HG02571 (cell line): ENCODE measurements around the gene SIX2.
"Not testable (repeated sequence)": the region's sequence is repeated elsewhere in the genome, so short reads cannot be mapped to it uniquely, and the experiment has no call there.

Experiments used
- ATAC-seq: cut with Tn5 transposase; IDR thresholded peaks from one replicate; pipeline ENCODE4 v1.9.1; 2021; ENCODE audit warnings: mild to moderate bottlenecking, moderate library complexity; ENCODE audit not compliant: unreplicated experiment

The SIX2 gene

DNA sequence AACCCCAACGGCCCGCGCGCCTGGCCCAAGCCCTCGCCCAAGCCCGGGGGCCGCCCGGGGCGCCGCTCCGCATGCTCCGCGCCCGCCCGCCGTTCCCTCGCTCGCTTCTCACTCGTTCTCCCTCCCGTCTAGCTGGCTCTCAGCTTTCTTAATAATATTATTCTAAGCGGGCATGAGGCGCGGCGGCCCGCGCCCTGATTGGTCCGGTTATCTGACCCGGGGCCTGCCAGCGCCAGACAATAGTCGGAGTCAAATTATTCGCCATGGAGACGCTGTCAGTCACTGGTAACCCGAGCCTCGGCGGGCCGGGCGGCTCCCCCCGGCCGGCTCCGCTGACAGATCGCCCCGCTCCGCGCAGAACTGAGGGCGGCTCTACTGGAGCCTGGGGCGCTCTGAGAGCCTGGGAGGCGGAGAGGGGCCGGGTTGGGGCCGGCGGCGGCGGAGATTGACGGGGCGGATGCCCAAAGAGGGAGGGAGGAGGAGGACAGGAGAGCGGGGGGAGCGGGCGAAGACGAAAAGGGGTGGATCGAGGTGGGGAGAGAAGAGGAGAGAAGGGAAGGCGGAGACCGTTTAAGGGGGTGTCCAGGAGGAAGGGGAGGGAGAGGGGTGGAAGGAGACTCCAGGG is at the start of gene SIX2:
TSS of gene SIX2 (minus strand) at position 150 of the 625 bp plus-strand sequence. CDS start 342 bp downstream, outside the sequence.
- ATAC-seq, result no peak

DNA sequence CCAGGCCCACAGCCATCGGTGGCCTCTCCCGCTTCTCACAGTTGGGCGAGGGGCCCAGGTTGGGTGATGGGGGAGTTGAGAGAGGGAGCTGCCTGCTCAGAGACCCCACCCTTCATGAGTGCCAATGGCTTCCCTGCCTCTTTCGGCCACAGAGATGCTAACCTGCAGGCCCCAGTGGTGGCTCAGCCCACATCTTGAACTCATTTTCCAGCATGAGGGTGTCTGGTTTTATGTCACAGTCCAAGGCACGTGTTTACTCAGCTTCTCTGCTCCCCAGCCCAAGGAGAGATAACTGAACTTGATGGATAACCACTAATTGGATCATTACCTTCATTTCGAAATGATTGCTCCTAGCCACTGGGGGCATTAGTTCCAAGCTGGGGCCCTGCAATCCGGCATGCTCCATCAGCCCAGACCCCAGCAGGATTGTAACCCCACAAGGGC is 45.9 kb upstream of the SIX2 start:
- no peak for ATAC-seq

DNA sequence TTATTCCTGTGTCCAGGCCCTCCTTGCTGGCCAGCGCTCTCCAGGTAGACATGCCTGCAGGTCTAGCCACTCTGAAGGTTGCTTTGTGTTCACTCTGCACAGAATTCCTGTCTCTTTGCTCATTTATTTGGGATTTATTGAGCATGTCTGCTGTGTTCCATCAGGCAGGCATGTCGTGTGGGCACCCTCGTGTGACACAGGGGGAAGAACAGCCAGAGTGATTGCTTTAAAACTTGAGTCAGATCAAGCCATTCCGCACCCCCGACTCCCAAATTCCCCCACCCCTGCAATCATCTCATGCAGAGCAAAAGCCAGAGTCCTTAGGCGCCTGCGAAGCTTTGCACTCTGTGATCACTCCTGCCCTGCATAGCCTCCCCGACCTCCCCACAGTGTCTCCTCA is 44.7 kb upstream of the SIX2 start:
- no peak for ATAC-seq

DNA sequence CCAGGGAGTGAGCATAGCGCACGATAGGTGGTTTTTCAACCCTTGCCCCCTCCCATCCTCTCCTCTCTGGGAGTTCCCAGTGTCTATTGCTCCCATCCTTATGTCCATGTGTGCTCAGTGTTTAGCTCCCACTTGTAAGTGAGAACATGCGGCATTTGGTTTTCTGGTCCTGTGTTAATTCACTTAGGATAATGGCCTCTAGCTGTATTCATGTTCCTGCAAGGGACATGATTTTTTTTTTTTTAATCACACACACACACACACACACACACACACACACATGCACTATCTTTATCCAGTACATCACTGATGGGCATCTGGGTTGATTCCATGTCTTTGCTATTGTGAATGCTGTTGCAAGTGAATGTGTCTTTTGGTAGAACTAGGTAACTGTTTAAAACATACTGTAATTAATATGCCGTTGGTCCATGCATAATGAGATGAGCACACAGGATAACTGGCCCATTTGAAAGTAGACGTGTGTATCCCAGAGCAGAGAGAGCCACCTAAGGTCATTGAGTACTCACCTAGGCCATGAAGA is 43.2 kb upstream of the SIX2 start:
- ATAC-seq, result no peak

DNA sequence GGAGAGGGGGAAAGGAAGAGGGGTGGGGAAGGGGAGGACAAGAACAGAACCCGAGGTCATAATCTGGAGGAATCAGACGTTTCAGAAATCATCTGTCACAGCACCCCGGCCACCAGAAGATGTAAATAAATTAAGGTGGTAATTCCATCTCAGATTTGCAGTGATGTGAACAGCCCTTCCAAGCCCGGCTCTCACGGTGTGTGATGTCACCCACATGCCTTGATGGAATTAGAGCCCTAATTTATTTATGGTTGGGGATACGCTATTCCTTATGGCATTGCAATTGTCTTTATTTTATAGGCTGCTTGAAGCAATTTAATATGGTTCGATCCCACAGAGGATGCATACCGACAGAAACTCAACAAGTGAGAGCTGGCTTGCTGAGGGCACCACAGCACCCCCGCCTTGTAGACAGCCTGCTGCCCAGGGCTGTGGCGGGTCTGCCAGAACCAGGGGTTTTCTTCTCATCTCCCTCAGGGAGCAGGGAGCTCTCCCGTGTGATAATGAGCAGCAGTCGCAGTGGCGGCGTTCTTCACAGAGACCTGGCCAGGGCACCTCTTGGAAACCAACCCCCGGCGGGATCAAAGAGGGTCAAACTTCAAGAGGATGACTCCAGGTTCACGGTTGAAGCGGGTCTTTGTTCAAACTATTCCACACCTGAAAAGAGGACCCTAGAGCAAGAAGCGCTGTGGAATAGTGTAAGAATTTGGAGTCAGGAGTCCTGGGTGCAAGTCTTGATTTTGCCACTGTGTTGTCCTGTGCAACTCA is 40.5 kb upstream of the SIX2 start:
- no peak for ATAC-seq

DNA sequence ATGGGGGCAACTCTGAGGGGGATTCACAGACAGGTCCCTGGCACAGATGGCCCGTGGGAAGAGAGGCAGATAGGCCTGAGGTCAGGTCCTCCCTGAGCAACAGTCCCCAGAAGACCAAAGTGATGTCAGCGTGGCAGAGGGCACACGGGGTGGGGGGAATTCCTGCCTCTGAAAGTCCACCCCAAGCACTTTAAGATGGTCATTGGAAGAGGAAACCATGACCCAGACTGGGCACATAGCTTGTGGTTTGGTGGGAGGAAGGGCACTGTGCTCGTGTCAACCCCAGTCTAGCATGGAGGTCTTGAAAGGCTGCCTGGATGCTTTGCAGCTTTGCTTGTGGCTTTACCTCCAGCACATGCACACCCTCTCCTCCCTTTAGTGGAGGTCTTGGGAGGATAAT is 38.0 kb upstream of the SIX2 start:
- ATAC-seq, result no peak

DNA sequence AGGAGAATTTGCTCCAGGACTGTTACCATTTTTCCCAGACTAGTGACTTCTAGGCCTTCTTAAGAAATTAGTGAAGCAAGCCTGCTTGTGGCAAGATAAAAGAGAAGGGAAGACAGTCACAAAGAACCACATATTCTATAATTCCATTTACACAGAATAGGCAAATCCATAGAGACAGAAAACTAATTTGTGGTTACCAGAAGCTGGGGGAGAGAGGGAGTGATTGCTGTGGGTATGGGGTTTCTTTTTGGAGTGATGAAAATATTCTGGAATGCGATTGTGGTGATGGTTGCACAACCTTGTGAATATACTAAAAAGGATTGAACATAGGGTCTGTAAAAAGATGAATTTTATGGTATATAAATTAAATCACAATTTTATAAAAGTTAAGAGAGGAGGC is 37.5 kb upstream of the SIX2 start:
- ATAC-seq, result no peak

DNA sequence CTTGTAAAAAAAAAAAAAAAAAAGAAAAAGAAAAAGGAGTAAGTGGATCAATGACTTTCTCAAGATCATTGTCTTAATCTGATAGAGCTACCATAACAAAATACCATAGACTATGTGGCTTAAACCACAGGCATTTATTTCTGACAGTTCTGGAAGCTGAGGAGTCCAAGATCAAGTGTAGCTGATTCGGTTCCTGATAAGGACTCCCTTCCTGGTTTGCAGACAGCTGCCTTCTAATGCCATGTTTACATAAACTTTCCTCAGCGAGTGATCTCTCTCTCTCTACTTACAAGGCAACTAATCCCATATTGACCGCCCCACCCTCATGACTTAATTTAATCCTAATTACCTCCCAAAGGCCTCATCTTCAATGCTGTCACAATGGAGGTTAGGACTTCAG is 36.5 kb upstream of the SIX2 start:
- ATAC-seq, result no peak

DNA sequence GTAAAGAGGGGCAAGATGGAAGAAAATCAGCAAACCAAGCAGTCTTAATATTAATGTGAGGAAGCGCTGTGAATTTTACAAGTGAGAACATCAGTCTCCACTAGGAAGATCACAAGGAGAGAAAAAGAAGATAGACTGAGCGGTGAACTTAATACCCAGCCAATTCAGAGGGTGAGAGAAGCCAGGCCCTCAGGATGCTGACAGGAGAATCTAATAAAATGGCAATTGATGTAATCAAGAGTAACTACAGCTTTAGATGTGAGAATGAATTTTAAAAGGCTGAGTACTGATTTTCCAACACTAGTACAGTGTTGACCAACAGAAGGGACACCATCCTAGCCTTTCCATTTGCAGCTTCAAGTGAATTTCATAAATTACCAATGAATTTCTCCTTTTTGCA is 35.7 kb upstream of the SIX2 start:
- no peak for ATAC-seq

DNA sequence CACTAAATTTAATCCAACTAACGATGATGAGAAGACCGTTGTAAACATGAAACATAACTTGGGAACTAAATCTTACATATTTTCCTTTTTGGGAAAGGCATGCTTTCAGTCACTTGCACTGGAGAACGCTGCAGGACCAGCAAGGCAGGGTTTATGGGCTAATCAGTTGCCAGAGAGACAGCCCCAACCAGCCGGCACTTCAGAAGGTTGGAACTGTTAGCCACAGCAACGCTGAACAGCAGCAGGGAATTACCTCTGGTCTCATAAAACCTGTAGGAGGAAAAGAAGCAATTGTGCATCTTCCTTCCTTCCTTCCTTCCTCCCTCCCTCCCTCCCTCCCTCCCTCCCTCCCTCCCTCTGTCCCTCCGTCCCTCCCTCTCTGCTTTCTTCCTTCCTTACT is 33.9 kb upstream of the SIX2 start:
- ATAC-seq, result no peak

DNA sequence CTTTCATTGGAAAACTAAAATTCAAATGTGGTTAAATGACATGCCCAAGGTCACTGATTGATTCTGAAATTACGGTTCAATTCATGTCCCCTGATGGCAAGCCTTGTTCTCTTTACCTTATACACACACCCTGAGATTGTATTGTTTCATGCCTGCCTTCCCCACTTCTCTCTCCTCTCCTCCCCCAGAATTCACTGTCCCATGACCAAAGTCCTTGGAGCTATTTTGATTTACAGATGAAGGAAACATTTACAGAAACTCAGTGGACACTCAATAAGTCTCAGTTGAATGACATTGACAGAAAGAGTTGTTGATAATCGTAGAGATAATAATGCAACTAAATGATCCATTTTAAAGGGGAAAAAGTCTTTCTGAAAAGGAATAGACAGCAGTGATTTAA is 33.1 kb upstream of the SIX2 start:
- no peak for ATAC-seq

DNA sequence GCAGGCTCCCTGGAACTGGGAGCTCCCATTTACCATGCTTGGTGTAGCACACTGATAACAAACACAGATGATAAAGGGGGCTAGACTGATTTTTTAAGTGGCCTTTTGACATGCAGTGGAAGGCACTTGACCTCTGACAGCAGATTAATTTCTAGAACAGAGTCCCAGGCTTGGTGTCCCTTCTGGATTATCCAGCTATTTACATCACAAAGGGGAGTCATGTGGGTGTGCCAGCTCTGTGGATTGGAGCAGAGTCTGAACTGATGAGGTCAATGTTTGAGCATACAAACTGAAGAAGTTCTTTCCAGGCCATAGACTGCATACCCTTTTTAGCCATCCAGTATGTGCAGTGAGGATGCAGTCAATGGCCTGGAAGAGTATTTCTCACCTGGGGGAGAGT is 31.5 kb upstream of the SIX2 start:
- no peak for ATAC-seq

DNA sequence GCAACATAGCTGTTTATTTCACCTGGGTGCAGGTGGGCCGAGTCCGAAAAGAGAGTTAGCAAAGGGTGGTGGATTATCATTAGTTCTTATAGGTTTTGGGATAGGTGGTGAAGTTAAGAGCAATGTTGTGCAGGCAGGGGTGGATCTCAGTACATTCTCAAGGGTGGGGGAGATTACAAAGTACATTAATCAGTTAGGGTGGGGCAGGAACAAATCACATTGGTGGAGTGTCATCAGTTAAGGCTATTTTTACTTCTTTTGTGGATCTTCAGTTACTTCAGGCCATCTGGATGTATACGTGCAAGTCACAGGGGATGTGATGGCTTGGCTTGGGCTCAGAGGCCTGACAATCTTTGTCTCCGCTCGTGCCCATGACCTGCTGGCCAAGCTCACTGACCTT is 30.6 kb upstream of the SIX2 start:
- not testable (repeated sequence) for ATAC-seq

DNA sequence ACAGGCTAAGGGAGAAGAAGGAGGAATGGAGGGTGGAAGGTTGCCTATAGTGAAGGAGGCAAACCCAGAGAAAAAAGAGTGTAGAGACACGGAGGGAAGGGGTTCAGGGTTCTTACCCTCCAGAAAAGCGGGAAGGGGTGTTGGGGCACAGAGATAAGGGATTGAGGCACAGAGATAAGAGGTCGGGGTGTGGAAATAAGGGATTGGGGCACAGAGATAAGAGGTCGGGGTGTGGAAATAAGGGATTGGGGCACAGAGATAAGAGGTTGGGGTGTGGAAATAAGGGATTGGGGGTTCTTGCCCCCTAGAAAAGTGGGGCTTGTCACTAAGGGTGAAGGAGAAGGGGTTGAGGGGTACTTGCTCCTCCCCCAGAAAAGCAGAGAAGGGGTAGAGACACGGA is 29.6 kb upstream of the SIX2 start:
- not testable (repeated sequence) for ATAC-seq

DNA sequence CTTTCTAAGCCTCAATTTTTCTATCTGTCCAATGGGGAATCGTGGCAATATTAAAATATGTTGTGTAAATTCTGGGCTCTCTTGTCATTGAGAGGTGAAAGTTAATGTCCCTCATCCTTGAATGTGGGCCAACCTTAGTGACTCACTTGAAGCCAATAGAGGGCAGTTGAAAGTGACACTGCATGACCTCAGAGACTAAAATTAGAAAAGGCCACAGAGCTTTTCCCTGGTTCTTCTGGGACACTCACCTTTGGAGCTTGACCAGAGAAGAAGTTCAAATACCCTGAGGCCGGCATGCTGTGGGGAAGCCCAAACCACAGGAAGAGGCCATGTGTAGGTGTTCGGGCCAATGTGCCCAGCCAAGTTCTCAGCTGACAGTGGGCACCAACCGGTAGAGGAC is 24.1 kb upstream of the SIX2 start:
- ATAC-seq, result no peak

DNA sequence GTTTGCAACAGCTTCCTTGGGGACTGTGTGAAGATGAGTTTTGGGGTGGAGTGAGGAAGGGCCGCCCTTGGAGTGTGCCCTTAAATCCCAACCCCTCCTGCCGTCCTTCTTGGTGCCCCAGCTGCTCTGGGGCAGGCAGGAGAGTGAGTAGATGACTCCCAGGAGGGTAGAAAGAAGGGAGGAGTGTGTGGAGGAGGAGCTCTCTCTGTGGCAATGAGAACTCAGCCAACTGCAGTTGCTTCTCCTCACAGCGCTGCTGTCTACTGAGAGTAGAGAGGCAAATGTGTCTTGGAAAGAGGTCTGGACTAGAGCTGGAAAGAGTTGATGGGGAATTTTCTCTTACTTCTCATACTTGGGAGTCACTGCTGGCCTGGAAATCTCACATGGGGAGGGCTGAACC is 21.8 kb upstream of the SIX2 start:
- ATAC-seq, result no peak

DNA sequence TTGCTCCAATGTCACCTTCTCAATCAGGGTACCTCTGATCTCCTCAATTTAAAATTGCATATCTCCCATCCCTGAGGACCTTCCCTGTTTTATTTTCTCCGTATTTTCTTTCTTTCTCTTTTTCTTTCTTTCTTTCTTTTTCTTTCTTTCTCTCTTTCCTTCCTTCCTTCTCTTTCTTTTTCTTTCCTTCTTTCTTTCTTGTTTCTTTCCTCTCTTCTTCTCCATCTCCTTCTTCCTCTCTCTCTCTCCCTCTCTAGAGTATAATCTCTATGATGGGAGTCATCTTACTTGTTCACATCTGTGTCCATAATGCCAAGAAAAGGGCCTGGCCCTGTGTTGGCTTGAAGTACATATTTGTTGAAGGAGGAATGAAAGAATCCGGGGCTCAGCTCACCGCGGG is 21.3 kb upstream of the SIX2 start:
- no peak for ATAC-seq

DNA sequence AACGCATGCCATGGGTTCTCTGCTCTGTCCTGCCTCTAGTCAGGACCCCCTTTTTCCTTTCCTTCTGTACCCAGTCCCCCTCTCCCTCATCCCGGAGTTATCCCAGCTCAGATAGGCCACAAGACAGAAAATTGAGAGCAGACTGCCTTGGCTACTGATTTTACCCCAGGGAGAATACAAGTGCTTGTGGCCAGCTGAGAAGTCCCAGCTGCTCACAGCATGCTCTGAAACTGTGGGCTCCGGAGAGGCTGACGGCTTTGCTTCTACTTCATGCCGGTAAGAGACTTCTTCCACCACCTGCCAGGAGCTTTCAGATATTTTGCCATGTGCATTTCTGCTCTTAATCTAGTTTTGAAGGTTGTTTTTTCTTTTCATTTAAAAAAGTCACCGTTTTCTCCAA is 20.0 kb upstream of the SIX2 start:
- ATAC-seq, result no peak

DNA sequence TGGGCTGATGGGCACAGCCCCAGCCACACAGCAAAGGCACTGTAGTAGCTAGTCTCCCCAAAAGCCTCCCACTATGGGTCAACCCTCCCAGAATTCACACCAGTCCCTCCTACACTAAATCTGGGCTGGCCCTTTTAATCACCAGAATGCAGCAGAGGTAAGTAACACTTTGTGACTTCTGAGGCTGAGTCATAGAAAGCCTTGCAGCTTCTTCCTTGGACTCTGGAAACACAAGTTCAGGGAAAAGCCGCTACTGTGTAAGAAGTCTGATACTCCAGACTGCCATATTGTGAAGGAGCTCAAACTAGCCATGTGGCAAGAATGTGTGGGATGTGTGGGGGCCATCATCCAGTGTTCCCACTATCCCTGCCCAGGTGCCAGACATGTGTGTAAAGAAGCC is 19.0 kb upstream of the SIX2 start:
- ATAC-seq, result no peak

DNA sequence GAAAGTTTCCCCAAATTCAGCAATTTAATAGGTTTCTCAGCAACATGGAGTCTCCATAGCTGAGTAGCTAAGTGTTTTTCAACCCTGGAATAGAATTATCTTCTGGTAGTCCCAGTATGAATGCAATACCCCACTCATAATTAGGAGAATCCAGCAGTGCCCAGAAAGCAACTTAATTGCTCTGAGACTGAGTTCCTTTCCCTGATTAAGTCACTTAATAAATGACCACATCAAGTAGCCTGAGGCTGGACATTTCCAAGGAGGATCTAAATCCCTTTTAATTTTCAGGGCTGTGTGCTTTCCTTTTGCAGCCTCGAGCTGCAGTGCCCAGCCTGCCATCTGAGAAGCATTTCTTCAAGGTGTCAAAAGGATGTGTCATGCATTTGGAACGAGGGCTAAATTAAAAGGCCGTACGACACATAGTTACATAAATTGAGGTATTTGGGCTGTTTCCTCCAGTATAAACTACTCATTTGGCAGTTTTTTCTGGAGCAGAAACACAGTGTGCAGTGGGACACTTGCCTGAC is 17.7 kb upstream of the SIX2 start:
- ATAC-seq, result no peak

DNA sequence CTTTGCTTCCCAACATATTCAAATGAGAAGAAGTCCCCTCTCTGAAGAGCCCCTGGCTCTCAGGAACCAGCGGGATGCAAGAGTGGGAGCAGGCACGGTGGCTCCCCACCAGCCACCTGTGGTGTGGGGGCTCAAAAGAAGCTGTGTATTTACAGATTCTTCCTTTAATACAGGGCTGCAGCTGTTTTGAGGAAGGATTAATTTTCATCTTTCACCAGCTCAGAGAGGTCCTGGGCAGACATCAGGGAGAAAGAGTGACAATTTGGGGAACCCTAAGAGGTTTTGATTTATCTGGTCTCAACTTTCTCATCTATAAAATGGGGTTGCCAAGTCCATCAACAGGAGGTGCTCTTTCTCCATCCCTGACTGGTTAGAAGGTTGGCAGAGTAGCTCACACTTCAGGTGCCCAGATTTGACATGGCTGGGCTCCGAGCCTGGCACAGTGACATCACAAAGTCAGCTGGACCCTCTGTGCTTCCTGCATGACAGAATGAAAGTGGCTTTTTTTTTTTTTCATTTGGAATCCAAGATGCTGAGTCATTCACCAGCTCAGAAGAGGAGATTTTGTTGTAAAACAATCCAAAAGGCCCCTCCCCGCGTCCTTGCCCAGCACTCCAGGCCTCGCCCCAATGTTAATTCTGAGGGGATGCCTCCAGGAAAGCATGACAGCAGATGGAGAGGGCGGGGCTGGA is 15.5 kb upstream of the SIX2 start:
- ATAC-seq, result no peak

DNA sequence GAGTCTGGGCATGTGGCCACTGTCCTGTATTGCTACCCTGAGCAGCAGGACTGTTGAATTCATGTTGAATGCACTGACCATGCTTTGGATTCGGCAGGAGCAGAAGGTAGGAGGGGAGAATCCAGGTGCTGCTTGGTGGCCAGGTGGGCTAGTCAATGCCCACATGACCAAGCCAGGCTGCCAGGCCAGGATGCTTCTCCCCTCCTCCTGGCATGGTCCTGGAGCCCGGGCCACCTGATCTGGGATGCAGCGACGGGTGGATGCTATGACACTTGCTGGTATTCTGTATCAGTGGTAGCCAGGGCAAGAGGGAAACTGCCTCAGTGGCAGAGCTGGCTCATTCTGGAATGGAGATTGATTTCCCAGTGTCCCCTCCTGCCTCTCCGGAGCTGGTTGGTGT is 14.8 kb upstream of the SIX2 start:
- no peak for ATAC-seq
